Femur (tissue), 1 donor: Measurements from ENCODE around the gene ZP1.

Experiments used
- DNase-seq: peaks from one replicate; pipeline ENCODE4 v3.0.0-alpha.2; 2017

The ZP1 gene

GRCh38 chr11:60844045-60844869, 23.1 kb upstream of the ZP1 start:
- no peak for DNase-seq

- DNase-seq, result no peak
Observed at GRCh38 chr11:60844870-60845221, 22.5 kb upstream of the ZP1 start.

- no peak for DNase-seq
Observed at GRCh38 chr11:60845338-60845737, 22.0 kb upstream of the ZP1 start.

- DNase-seq, result no peak
Observed at GRCh38 chr11:60847281-60847680, 20.1 kb upstream of the ZP1 start.

GRCh38 chr11:60847896-60848295, 19.4 kb upstream of the ZP1 start:
- DNase-seq, result no peak

GRCh38 chr11:60848714-60849151, 18.6 kb upstream of the ZP1 start:
- DNase-seq, result no peak

- no peak for DNase-seq
Observed at GRCh38 chr11:60849641-60850520, 17.5 kb upstream of the ZP1 start.

GRCh38 chr11:60851327-60852104, 15.8 kb upstream of the ZP1 start:
- no peak for DNase-seq

GRCh38 chr11:60852117-60852981, 15.0 kb upstream of the ZP1 start:
- DNase-seq, result no peak

GRCh38 chr11:60852982-60853950, 14.1 kb upstream of the ZP1 start:
- no peak for DNase-seq

- no peak for DNase-seq
Observed at GRCh38 chr11:60854140-60854846, 13.0 kb upstream of the ZP1 start.

GRCh38 chr11:60854847-60855725, 12.3 kb upstream of the ZP1 start:
- no peak for DNase-seq

GRCh38 chr11:60855726-60856633, 11.4 kb upstream of the ZP1 start, which contains the start of gene PTGDR2:
Gene PTGDR2, minus strand, starts transcription at chr11:60855950. Its CDS starts 2,228 bp downstream, at chr11:60853722.
- no peak for DNase-seq

GRCh38 chr11:60857378-60858232, 9.7 kb upstream of the ZP1 start:
- DNase-seq, result no peak

- no peak for DNase-seq
Observed at GRCh38 chr11:60858236-60858635, 9.1 kb upstream of the ZP1 start.

GRCh38 chr11:60858731-60859464, 8.4 kb upstream of the ZP1 start:
- no peak for DNase-seq
